ENCODE measurements around the gene SLC12A6.

GRCh38 chr15:34248190-34248589, 89.4 kb downstream of the SLC12A6 start:
- no peak for TF ChIP-seq YY1 (IDR thresholded peaks at IDR 0.05; ENCODE audit: insufficient read depth, insufficient read length)
- no peak for TF ChIP-seq ZNF274 (IDR thresholded peaks at IDR 0.05; ENCODE audit: low read depth, low read length)
- no peak for TF ChIP-seq SUZ12 (IDR thresholded peaks at IDR 0.05; ENCODE audit: extremely low read depth, insufficient read depth, insufficient read length)
